GM12873 (cell line): ENCODE results near the gene MALRD1.

Experiments used
- TF ChIP-seq, protein P1 (sequence below): IDR thresholded peaks from 2 replicates; pipeline ENCODE4 v1.5.1; 2012; ENCODE audit warnings: low read depth, mild to moderate bottlenecking, moderate library complexity, low read length, control low read depth; ENCODE audit not compliant: insufficient read depth; ENCODE audit errors: missing control alignments

The MALRD1 gene

DNA sequence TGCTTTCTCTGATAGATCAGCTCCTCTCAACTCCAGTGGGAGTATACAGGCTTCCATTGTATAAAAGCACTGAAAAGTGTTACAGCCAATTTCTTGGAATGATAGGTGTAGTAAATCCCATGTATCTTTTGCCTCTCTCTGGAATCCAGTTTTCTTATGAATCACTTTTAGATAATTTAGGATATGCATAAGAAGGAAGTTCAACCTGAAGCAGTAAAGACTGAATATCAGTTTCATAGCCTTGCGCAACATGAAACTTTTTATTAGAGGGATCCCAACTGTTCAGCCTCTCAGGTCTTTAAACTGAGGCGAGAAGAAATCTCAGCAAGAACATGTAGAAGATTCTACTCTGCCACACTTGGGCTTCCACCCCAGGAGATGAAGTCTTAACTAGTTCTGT, 280.0 kb downstream of the MALRD1 start:
- TF ChIP-seq, protein P1, sequence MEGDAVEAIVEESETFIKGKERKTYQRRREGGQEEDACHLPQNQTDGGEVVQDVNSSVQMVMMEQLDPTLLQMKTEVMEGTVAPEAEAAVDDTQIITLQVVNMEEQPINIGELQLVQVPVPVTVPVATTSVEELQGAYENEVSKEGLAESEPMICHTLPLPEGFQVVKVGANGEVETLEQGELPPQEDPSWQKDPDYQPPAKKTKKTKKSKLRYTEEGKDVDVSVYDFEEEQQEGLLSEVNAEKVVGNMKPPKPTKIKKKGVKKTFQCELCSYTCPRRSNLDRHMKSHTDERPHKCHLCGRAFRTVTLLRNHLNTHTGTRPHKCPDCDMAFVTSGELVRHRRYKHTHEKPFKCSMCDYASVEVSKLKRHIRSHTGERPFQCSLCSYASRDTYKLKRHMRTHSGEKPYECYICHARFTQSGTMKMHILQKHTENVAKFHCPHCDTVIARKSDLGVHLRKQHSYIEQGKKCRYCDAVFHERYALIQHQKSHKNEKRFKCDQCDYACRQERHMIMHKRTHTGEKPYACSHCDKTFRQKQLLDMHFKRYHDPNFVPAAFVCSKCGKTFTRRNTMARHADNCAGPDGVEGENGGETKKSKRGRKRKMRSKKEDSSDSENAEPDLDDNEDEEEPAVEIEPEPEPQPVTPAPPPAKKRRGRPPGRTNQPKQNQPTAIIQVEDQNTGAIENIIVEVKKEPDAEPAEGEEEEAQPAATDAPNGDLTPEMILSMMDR: no peak

DNA sequence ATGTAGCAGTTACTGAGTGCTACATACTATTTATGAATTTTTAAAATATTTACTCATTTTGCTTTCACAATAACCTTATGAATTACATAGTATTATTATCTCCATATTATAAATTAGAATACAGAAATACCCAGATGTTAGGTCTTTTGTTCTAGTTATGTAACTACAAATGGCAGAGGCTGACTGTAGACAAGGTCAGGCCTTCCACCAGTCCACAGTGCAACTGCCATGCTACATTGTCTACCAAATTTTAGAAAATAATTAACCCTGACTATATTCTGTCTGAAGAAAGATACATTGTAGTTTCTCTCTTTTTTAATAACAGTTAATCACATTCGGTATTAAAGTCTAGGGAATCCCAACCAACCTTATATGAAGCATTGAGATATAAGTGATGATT, 280.9 kb downstream of the MALRD1 start:
- TF ChIP-seq, protein P1: no peak

DNA sequence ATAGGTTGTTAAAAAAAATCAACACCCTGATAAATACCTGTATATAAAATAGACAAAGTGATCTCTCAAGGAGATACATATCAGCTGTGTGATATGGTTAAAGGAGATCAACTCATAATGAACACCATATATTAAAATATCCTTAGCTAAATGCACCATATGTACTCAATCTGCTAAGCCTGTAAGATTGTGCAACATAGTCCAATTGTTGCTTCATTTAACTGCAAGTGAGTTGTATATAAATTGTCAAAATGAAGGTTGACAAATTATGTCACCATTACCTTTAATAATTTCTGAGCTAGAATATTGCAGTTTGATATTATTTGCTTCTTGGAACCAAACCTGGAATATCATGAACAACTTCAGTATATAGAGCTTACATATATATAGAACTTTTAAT, 283.7 kb downstream of the MALRD1 start:
- TF ChIP-seq, protein P1: no peak

DNA sequence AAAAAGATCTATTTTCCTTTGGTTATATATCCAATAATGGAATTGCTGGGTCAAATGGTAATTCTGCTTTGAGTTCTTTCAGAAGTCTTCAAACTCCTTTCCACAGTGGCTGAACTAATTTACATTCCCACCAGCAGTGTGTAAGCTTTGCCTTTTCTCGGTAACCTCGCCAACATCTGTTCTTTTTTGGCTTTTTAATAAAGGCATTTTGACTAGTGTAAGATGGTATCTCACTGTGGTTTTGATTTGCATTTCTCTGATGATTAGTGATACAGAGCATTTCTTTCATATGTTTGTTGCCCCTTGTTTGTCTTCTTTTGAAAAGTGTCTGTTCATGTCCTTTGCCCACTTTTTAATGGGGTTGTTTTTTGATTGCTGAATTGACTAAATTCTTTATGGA, 285.0 kb downstream of the MALRD1 start:
- TF ChIP-seq, protein P1: no peak

DNA sequence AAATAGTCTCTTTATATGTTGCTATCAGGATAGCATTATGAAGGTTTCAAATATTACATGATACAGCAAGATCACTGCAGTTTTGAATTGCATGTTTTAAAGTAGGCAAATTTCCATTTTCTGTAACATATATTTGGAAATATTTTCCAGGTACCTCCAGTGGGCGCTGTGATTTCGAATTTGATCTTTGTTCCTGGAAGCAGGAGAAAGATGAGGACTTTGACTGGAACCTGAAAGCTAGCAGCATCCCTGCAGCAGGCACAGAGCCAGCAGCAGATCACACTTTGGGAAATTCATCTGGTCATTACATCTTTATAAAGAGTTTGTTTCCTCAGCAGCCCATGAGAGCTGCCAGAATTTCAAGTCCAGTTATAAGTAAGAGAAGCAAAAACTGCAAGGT, 299.0 kb downstream of the MALRD1 start:
- TF ChIP-seq, protein P1: no peak

DNA sequence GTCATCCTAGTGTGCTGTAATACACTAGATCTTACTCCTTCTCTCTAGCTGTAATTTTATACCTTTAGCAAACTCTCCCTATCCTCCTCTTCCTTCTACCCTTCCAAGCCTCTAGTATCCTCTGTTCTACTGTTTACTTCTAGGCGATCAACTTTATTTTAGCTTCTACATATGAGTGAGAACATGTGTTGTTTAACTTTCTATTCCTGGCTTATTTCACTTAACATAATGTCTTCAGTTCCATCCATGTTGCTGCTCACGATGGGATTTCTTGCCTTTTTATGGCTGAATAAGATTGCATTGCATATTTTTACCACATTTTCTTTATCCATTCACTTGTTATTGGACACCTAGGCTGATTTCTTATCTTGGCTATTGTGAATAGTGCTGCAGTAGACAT, 318.6 kb downstream of the MALRD1 start:
- TF ChIP-seq, protein P1: no peak

DNA sequence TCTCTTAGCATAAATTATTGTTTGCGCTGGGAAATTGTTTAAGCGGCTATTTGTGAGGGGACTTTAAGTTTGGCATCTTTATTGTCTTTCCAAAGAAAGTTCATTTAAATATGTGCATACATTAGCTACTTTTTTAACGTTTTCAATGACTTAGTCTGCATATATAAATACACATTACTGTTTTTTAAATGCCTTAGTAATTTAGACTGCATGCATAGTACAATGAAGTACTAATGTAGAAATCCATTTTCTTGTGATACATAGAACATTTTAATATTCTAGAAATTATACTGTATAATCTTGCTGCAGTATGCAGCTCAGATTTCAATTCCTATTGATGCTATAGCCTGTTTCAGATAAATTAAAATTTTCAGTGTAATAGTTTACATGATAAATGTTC, 325.4 kb downstream of the MALRD1 start:
- TF ChIP-seq, protein P1: no peak
